KOPT-K1 (cell line): ENCODE results near the gene MRPL38.
A peak's percentile ranks its signal among the peaks of the same experiment; 100 is the strongest.
"Not testable (repeated sequence)": the region's sequence is repeated elsewhere in the genome, so short reads cannot be mapped to it uniquely, and the experiment has no call there.

Source experiments
- H3K27ac ChIP-seq: fragments of 200-600 bp; sonication (generic); 2 replicates; pipeline ENCODE4 v1.5.1; 2016; ENCODE audit warnings: antibody characterized with exemption, mild to moderate bottlenecking, low read depth, low read length; ENCODE audit not compliant: poor library complexity, severe bottlenecking
- H3K36me3 ChIP-seq: fragments of 200-600 bp; sonication (generic); 2 replicates; pipeline ENCODE4 v1.5.1; 2017; ENCODE audit warnings: antibody characterized with exemption, mild to moderate bottlenecking, low read length, moderate library complexity; ENCODE audit not compliant: insufficient read depth
- H3K9me3 ChIP-seq: fragments of 200-600 bp; sonication (generic); 2 replicates; pipeline ENCODE4 v1.5.1; 2017; ENCODE audit warnings: antibody characterized with exemption, low read length, mild to moderate bottlenecking; ENCODE audit not compliant: insufficient read depth, poor library complexity, severe bottlenecking

The MRPL38 gene

GRCh38 chr17:75878174-75878998, 26.3 kb downstream of the MRPL38 start, which contains the start of gene TRIM47:
Gene TRIM47, minus strand, starts transcription at chr17:75878581. Its CDS starts 33 bp downstream, at chr17:75878548.
- no peaks in the 10 kb centered on the region for H3K9me3 ChIP-seq
- H3K36me3 ChIP-seq: no peaks in the 10 kb centered on the region
- no peak within 1 kb of the TSS for H3K27ac ChIP-seq

DNA sequence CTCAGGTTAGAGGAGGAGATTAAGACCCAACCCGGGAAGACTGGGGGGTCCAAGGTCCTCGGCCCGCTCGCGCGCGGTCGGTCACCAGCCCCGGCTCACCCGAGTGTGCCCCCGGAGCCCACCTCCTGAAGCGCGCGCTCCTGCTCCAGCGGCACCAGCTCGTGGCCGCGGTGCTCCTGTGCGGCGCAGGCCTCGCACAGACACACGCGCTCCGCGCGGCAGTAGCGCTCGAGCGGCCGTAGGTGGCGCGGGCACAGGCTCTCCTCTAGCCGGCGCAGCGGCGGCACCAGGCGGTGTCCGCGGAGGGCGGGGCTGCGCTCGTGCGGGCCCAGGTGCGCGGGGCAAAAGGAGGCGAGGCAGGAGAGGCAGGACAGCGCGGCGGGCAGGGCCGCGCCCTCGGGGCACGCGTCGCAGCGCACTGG, 26.9 kb downstream of the MRPL38 start:
- H3K9me3 ChIP-seq: no peaks in the 10 kb centered on the region
- no peaks in the 10 kb centered on the region for H3K36me3 ChIP-seq
- H3K27ac ChIP-seq: no peak overlapping the region

DNA sequence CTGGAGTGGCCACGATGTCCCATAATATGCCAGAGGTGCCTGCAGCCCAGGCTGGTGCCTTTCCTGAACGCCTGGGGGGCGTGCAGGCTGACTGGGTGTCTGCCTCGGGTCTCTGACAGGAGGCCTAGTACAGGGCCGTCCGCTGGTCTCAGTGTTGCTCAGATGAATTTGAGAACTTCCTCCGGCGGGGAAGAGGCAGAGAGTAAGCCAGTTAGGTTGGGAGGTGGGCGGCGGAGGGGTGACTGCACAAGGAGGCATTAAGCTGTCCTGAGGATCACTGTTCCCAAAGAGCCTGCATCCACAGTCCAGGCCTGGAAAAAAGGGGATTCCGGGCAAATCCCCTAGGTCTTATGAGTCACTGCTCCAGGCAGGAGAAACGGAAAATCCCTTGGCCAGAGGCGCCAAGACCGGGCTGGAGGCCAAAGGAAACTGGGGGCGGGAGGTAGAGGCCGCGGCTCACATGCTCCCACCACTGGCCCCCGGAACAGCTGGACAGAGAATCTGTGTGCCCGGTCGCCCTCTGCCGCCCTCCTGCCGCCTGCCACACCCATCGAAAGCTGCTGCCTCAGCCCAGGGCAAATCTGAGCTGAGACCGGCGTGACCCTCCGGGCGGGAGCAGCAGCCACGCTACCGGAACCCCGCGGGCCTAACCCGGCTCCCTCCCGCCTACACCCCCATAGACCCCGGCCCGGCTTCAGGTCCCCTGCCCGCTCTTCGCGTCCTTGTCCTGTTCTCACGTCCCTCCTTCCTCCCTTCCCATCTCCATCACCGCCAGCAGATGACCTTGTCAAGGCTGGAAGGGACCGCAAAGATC, 27.5 kb downstream of the MRPL38 start:
- peak overlapping the region; percentile 75 for H3K27ac ChIP-seq
- H3K9me3 ChIP-seq: no peaks in the 10 kb centered on the region
- no peaks in the 10 kb centered on the region for H3K36me3 ChIP-seq

GRCh38 chr17:75876190-75876937, 28.3 kb downstream of the MRPL38 start:
- no peaks in the 10 kb centered on the region for H3K9me3 ChIP-seq
- H3K36me3 ChIP-seq: no peaks in the 10 kb centered on the region
- H3K27ac ChIP-seq: peak overlapping the region; percentile 75

DNA sequence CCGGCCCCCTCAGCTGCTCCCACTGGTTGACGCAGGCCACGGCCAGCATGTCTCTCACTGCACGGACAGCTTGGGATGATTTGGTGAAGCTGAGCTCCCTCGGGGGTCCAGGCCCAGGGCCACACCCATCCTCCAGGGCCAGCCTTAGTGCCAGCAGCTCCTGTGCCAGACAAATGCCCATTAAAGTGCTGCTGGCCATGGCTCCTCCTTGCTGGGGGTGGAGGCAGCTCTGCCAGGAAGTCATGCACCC, 28.8 kb downstream of the MRPL38 start:
- H3K36me3 ChIP-seq: no peaks in the 10 kb centered on the region
- peak overlapping the region; percentile 75 for H3K27ac ChIP-seq
- no peaks in the 10 kb centered on the region for H3K9me3 ChIP-seq

- peak overlapping the region; percentile 75 for H3K27ac ChIP-seq
Observed at GRCh38 chr17:75875182-75875939, 29.3 kb downstream of the MRPL38 start.

GRCh38 chr17:75874323-75875181, 30.1 kb downstream of the MRPL38 start:
- Histone ChIP-seq H3K27ac (peak overlapping the region; percentile 75), H3K9me3 (no peaks in the 10 kb centered on the region), H3K36me3 (no peaks in the 10 kb centered on the region)

More at GRCh38 chr17:75875182-75875939, 29.3 kb downstream of the MRPL38 start:
- Histone ChIP-seq H3K9me3 (no peaks in the 10 kb centered on the region), H3K36me3 (no peaks in the 10 kb centered on the region)

DNA sequence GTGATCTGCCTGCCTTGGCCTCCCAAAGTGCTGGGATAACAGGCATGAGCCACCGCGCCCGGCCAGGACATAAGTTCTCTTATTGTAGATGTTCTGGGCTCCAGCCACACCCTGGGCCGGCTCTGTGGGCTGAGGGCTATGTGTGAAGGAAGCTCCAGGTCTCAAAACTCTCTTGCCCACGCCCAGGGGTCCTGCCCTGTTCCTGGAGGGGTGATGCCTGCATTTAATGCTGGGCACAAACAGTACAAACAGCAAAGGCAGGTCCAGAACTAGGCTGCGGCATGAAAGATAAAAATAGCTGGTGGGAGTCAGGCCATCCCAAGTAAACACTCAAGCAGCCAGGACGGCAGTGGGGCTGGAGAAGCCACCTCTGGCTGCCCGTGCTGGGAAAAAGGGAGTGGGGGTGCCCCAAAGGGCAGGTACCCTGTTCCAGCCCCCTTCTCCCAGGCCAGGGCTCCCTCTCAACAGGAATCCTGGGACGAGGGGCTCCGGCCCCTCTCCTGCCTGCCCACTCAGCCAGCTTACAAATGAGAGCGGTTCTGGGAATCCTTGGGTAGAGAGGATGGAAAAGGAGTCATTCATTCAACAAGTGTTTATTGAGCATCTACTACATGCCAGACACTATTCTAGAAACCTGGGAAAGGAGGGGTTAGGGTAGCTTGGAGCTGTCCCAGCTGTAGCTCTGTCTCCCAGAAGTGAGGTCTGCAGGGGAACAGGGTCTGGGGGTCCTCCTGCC, 30.9 kb downstream of the MRPL38 start:
- H3K36me3 ChIP-seq: no peaks in the 10 kb centered on the region
- H3K9me3 ChIP-seq: no peaks in the 10 kb centered on the region
- no peak overlapping the region for H3K27ac ChIP-seq

GRCh38 chr17:75872434-75873351, 32.0 kb downstream of the MRPL38 start:
- Histone ChIP-seq H3K9me3 (no peaks in the 10 kb centered on the region), H3K27ac (peak overlapping the region; percentile 35), H3K36me3 (no peaks in the 10 kb centered on the region)

DNA sequence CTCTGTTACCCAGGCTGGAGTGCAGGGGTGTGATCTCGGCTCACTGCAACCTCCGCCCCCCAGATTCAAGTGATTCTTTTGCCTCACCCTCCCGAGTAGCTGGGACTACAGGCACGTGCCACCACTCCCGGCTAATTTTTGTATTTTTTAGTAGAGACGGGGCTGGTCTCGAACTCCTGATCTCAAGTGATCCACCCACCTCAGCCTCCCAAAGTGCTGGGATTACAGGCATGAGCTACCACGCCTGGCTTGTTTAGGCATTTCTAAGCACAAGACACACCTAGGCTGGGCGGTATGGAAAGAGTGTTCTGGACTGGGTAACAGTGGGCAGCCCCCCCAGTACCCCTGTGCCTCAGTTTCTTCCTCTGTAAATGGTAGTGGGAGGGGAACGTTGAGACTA, 34.5 kb downstream of the MRPL38 start:
- H3K27ac ChIP-seq, H3K36me3 ChIP-seq, H3K9me3 ChIP-seq: not testable (repeated sequence)

DNA sequence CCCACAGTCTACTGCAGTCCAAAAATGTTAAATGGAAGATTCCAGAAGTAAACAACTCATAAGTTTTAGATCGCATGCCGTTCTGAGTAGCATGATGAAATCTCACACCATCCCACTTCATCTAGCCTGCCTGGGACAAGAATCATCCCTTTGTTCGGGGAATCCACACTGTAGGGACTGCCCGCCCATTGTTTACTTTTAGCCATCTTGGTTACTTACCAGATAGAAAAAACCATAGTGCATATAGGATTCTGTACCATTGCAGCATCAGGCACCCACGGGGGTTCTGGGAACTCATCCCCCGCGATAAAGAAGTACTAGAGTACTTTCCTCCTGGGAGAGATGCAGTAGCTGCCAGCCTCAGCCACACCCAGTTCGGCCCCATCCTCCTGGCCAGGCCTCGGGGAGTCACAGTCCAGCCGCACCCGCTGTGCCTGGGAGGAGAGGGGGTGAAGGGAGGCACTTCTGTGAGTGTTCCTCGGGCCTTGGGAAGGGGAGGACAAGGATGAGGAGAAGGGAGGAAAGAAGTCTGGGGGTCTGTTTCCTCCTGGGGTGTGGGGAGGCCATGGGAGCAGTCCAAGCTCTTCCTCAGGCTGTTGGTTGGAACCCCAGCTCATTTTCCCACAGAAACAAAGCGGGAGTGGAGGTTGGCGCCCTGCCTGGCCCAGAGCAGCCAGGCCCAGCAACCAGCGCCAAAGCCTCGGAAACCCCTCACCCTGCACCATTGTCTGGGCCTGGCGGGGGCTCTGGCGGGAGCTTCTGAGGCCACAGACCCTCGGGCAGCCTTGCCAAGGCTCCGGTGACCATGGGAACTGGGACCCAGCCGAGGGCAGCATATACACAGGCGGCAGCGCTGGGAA, 35.2 kb downstream of the MRPL38 start:
- Histone ChIP-seq H3K9me3 (no peaks in the 10 kb centered on the region), H3K36me3 (no peaks in the 10 kb centered on the region), H3K27ac (no peak overlapping the region)

DNA sequence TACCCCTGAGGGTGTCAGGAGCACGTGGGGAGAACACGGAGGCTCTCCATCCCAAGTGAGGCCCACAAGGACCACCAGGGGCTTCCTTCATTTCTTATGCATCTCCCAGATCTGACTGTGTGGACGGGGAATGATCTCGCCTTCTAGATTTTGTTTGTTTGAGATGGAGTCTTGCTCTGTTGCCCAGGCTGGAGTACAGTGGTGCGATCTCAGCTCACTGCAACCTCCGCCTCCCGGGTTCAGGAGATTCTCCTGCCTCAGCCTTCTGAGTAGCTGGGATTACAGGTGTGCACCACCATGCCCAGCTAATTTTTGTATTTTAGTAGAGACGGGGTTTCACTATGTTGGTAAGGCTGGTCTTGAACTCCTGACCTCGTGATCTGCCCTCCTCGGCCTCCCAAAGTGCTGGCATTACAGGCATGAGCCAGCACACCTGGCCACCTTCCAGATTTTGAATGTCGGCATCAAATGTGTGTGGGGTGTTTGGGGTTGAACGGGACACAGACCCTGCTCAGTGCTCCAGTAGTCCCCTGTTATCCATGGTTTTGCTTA, 35.9 kb downstream of the MRPL38 start:
- not testable (repeated sequence) for H3K36me3 ChIP-seq, H3K27ac ChIP-seq, H3K9me3 ChIP-seq
